NCI-H510A treated with DMSO at 0.1 percent for 48 hours (cell line): ENCODE measurements around the gene DMD.

Experiments
- DNase-seq: peaks from one replicate; lab custom pipeline; 2025; lab: John Stamatoyannopoulos, UW

DMD gene

GRCh38 chrX:31112226-31112999, 2098.9 kb downstream of the DMD start:
- no peak for DNase-seq

GRCh38 chrX:31110657-31111056, 2100.7 kb downstream of the DMD start:
- no peak for DNase-seq

- DNase-seq: no peak
Observed at GRCh38 chrX:31099536-31100090, 2111.7 kb downstream of the DMD start.

- no peak for DNase-seq
Observed at GRCh38 chrX:31098079-31098478, 2113.3 kb downstream of the DMD start.

- DNase-seq: no peak
Observed at GRCh38 chrX:31093639-31093975, 2117.7 kb downstream of the DMD start.

GRCh38 chrX:31092970-31093638, 2118.2 kb downstream of the DMD start:
- no peak for DNase-seq

GRCh38 chrX:31092476-31092875, 2118.9 kb downstream of the DMD start:
- no peak for DNase-seq

GRCh38 chrX:31091819-31092218, 2119.5 kb downstream of the DMD start:
- DNase-seq: no peak

- DNase-seq: no peak
Observed at GRCh38 chrX:31074522-31074921, 2136.8 kb downstream of the DMD start.

- DNase-seq: no peak
Observed at GRCh38 chrX:31071725-31072124, 2139.6 kb downstream of the DMD start, which contains the start of gene FTHL17. Gene FTHL17, minus strand, starts transcription at chrX:31072041. Its CDS starts 88 bp downstream, at chrX:31071953.

- DNase-seq: no peak
Observed at GRCh38 chrX:31071262-31071661, 2140.1 kb downstream of the DMD start.

GRCh38 chrX:31070057-31070468, 2141.3 kb downstream of the DMD start:
- no peak for DNase-seq
